Hepatocyte (in vitro differentiated cells): ENCODE measurements around the gene ZNF264.

Experiments
- EZH2 ChIP-seq: fragments of 200-600 bp; sonication (generic); IDR thresholded peaks from 2 replicates; pipeline ENCODE4 v1.6.1; 2016; ENCODE audit warnings: antibody characterized with exemption, mild to moderate bottlenecking, borderline replicate concordance
- EZH2phosphoT487 ChIP-seq: fragments of 200-600 bp; sonication (generic); IDR thresholded peaks from one replicate; pipeline ENCODE4 v1.6.1; 2018; ENCODE audit warnings: antibody characterized with exemption, mild to moderate bottlenecking, low read depth, moderate library complexity; ENCODE audit not compliant: unreplicated experiment, severe bottlenecking
- TF ChIP-seq, protein P1 (sequence below): fragments of 200-600 bp; sonication (generic); IDR thresholded peaks from 2 replicates; pipeline ENCODE4 v1.5.1; 2016; ENCODE audit warnings: antibody characterized with exemption, mild to moderate bottlenecking; ENCODE audit not compliant: poor library complexity

DNA sequence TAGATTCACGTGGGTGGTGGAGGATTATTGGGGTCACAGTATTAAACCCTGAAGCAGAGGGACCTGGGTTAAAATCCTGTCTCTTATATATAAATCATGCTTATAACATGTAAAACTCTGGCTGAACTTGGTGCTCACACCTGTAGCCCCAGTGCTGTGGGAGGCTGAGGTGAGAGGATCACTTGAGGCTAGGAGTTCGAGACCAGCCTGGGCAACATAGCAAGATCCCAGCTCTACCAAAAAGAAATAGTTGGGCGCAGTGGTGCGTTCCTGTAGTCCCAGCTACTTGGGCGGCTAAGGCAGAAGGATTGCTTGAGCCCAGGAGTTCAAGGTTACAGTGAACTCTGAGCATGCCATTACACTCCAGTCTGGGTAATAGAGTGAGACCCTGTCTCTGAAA, 51.5 kb downstream of the ZNF264 start:
- TF ChIP-seq, protein P1, sequence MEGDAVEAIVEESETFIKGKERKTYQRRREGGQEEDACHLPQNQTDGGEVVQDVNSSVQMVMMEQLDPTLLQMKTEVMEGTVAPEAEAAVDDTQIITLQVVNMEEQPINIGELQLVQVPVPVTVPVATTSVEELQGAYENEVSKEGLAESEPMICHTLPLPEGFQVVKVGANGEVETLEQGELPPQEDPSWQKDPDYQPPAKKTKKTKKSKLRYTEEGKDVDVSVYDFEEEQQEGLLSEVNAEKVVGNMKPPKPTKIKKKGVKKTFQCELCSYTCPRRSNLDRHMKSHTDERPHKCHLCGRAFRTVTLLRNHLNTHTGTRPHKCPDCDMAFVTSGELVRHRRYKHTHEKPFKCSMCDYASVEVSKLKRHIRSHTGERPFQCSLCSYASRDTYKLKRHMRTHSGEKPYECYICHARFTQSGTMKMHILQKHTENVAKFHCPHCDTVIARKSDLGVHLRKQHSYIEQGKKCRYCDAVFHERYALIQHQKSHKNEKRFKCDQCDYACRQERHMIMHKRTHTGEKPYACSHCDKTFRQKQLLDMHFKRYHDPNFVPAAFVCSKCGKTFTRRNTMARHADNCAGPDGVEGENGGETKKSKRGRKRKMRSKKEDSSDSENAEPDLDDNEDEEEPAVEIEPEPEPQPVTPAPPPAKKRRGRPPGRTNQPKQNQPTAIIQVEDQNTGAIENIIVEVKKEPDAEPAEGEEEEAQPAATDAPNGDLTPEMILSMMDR, result no peak
- TF ChIP-seq EZH2 (no peak), EZH2phosphoT487 (no peak)
